GM12865 (cell line): ENCODE data around the gene RGSL1.

Experiments
- DNase-seq: peaks from one replicate; pipeline ENCODE4 v3.0.0; 2010; ENCODE audit warnings: low read depth
- H3K4me3 ChIP-seq: 2 replicates; pipeline ENCODE4 v1.5.1; 2011; ENCODE audit warnings: mild to moderate bottlenecking, low read depth, low read length, control low read depth
- TF ChIP-seq, protein P1 (sequence below): IDR thresholded peaks from 2 replicates; pipeline ENCODE4 v1.5.1; 2011; ENCODE audit warnings: low read length, control low read depth, low read depth, inconsistent platforms; ENCODE audit not compliant: insufficient read depth; ENCODE audit errors: missing control alignments

RGSL1 gene

DNA sequence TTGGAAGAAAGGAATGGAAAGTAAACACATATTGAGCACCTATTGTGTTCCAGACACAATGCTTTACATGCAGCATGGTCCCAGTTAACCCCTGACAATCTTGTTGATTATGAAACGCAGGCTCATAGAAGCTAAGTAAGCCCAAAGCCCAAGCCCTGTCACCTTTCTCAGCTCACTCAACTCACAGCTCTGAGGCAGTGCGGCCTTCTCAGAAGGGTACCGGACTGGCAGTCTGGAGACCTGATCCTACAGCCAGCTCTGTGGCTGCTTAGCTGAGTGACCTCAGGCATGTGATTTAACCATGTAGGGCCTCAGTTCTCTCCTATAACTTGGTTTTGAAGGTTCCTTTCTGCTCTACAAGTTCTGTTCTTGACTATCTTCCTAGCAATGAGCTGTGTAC is 139.6 kb downstream of the RGSL1 start:
- H3K4me3 ChIP-seq: peak overlapping the region; percentile 77
- DNase-seq: no peak
- TF ChIP-seq, protein P1, sequence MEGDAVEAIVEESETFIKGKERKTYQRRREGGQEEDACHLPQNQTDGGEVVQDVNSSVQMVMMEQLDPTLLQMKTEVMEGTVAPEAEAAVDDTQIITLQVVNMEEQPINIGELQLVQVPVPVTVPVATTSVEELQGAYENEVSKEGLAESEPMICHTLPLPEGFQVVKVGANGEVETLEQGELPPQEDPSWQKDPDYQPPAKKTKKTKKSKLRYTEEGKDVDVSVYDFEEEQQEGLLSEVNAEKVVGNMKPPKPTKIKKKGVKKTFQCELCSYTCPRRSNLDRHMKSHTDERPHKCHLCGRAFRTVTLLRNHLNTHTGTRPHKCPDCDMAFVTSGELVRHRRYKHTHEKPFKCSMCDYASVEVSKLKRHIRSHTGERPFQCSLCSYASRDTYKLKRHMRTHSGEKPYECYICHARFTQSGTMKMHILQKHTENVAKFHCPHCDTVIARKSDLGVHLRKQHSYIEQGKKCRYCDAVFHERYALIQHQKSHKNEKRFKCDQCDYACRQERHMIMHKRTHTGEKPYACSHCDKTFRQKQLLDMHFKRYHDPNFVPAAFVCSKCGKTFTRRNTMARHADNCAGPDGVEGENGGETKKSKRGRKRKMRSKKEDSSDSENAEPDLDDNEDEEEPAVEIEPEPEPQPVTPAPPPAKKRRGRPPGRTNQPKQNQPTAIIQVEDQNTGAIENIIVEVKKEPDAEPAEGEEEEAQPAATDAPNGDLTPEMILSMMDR: no peak

GRCh38 chr1:182589931-182590330 is 140.0 kb downstream of the RGSL1 start:
- H3K4me3 ChIP-seq: no peak overlapping the region
- TF ChIP-seq, protein P1: no peak

GRCh38 chr1:182595641-182596240 is 145.8 kb downstream of the RGSL1 start:
- peak; percentile 68 for DNase-seq
- no peak overlapping the region for H3K4me3 ChIP-seq
- TF ChIP-seq, protein P1: peak; percentile 91

More at GRCh38 chr1:182589931-182590330, 140.0 kb downstream of the RGSL1 start:
- no peak for DNase-seq

GRCh38 chr1:182596934-182597333 is 147.0 kb downstream of the RGSL1 start:
- DNase-seq: no peak
- no peak overlapping the region for H3K4me3 ChIP-seq
- TF ChIP-seq, protein P1: no peak

DNA sequence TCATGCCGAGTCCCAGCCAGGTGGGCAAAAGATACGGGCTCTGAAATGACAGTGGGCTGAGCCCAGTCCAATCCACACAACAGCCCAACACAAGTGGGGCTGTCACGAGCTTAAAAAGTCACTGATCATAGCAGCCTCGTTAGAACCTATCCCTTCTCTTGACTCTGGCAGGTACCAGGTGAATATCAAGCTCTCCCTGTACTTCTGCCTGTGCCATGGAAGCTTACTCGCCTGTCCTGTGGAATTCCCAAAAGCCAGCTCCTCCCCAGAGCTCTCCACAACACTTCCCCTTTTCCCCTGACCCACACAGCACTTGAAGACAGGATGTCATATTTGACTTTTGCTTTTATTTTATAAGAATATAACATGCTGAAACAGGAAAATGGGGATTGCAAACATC is 148.3 kb downstream of the RGSL1 start:
- no peak overlapping the region for H3K4me3 ChIP-seq
- no peak for DNase-seq
- TF ChIP-seq, protein P1: no peak

DNA sequence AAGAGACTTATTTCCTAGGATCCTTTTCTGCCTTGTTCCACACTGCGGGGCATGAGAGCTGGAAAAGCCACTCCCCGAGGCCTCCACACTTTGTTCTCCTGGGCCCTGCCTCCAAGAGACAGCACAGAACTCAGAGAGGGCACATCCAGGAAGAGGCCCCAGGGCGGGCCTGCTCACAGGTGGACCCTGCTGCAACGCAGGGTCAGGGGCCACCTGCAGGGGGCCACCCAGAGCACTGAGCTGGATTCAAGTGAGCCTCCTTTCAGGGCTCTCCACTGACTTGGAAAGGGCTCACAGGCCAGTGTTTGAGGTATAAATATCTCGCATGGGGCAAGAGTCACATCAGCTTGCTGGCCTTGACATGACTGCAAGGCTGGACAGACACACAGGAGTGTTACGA is 149.4 kb downstream of the RGSL1 start:
- TF ChIP-seq, protein P1: peak; percentile 51
- no peak overlapping the region for H3K4me3 ChIP-seq
- DNase-seq: peak; percentile 43
